H1 (cell line): ENCODE data around the gene RYR3. TPM values are rescaled to one million over a fixed set of nuclear protein-coding genes. Genes with fewer than 3 reads are reported as not detected.

ENCODE experiments used
- RFX5 ChIP-seq: IDR thresholded peaks from 2 replicates; pipeline ENCODE4 v1.6.1; 2011; ENCODE audit warnings: low read depth, low read length, improper control_type of control experiment, borderline replicate concordance
- RXRA ChIP-seq: IDR thresholded peaks from 2 replicates; pipeline ENCODE4 v1.6.1; 2011; ENCODE audit warnings: low read depth, mild to moderate bottlenecking, low read length, moderate library complexity; ENCODE audit not compliant: insufficient read depth
- polyA plus RNA-seq, 7 experiments: library from polyadenylated mRNA; depleted of rRNA in 3 of 7; stranded (reverse) in 5 of 7; unstranded in 2 of 7; fragments of >200 nt in 5 of 7; fragments of 200-250 nt in 2 of 7; gene quantifications; 1 replicate in 5 of 7; 2 replicates in 1 of 7; 4 replicates in 1 of 7; pipeline versions ENCODE4 v1.2.1 to v1.2.3, GENCODE V29; 2011 to 2013; ENCODE audit warnings: missing spikeins in 2 of 7, mixed read lengths in 2 of 7
- total RNA-seq: library from RNA; stranded (reverse); fragmentation: NEBNext Ultra II Directional; extraction: Animal tissue kit (Norgen Biotek cat#: 25700); gene quantifications from 2 replicates; pipeline ENCODE4 v1.2.1, GENCODE V29; 2021

RYR3 gene
- total and polyA plus RNA-seq, 2 of the 8 experiments (the other 6 are each of a cell fraction or from before 2014, with no cell fraction given): 0.33 to 3.4 TPM

DNA sequence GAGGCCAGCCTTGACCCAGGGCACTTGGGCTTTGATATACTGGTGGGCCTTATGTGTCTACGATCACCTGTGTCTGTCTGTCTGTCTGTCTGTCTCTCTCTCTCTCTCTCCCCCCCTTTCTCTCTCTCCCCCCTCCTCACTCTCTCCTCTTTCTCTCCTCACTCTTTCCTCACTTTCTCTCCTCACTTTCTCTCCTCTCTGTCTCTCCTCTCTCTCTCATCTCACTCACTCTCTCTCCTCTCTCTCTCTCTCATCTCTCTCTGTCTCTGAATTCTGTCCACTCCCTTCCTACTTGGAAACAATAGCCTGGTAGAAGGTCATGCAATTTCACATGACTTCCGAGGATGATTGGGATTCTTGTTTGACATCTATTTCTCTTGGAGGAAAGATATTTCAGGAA lies 388.4 kb downstream of the RYR3 start (continued):
- TF ChIP-seq RXRA (no peak), RFX5 (no peak)
- TF ChIP-seq, all 59 proteins: peak for 0
